Measurements from ENCODE around the gene HPSE2.
"Not testable (repeated sequence)": the region's sequence is repeated elsewhere in the genome, so short reads cannot be mapped to it uniquely, and the experiment has no call there.

The HPSE2 gene

GRCh38 chr10:98915911-98916310 lies 319.7 kb downstream of the HPSE2 start:
- no peak for DNase-seq

DNA sequence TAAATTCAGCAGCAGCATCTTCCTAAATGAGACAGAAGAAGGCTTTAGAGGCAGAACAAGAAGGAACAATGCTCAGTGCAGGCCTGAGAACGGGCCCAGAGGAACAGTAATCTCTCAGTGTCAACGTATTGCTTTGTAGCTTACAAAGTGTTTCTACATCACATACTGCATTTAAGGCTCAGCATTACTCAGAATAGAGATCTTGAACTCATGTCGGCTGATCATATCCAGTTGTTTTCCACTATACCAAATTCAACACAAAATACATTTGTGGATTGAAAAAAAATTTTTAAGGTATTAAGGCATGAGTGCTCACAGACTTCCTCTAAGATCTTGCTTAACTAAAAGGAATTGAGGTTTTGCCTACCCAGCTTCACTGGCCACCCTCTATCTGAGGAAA lies 325.1 kb downstream of the HPSE2 start:
- no peak for DNase-seq

DNA sequence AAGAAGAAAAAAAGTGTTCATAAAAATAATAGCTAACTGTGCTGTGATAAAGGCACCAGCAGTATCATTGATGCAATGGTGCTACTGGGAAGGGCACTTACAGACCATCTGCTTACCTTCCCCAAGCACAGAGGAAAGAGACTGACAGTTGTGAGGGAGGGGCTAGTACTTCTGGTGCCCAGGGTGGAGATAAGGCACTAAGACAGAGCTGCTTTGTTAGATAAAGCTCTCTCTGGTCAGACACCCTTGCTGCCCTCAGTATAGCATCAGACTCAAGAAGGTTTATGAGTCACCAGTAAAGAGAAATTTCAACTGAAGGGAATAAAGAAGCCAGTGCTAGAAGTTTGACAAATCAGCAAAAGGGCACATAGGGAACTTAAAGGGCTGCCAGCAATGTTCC lies 325.6 kb downstream of the HPSE2 start:
- DNase-seq, result no peak

GRCh38 chr10:98908868-98909267 lies 326.8 kb downstream of the HPSE2 start:
- DNase-seq, result no peak

DNA sequence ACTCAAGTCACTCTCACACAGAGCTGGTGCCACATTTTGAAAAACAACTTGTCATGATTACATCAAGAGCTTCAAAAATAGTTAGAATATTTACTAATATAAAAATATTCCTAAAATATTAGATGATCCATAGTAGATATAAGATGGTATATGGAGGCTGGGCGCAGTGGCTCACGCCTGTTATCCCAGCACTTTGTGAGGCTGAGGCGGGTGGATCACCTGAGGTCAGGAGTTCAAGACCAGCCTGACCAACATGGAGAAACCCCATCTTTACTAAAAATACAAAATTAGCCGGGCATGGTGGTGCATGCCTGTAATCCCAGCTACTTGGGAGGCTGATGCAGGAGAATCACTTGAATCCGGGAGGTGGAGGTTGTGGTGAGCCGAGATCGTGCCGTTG lies 327.4 kb downstream of the HPSE2 start:
- not testable (repeated sequence) for DNase-seq

GRCh38 chr10:98901441-98902110 lies 334.1 kb downstream of the HPSE2 start:
- DNase-seq, result no peak

DNA sequence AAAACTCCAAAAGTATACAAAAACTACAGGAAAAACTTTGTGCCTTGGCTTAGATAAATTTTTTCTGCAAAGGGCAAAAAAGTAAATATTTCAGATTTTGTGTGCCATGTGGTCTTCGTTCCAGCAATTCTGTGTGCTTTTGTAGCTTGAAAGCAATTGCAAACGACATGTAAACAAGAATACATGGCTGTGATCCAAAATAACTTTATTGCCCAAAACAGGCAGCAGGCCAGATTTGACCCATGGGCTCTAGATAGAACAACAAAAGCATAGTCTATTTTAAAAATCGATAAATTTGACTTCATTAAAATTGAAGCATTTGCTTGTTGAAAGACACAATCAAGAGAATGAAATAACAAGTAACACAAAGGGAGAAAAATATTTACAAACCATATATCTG lies 336.6 kb downstream of the HPSE2 start:
- no peak for DNase-seq

DNA sequence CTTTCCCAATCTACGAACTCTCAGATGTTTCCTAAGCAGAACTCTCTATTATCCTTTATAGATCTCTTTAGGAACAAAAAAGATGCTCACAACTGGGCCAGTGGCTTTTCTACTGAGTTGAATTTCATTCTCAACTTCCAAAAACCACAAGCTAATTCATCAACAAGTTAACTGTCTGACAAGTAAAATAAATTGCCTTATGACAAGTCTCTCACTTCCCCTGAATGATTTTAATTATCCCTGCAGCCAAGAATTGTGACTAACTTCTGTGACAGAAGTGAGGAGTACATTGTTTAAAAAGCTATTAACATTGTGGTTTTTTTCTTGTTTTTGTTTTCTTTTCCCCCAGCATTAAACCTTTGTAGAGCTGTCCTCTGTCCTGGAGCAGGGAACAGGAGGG lies 343.1 kb downstream of the HPSE2 start:
- DNase-seq, result no peak

DNA sequence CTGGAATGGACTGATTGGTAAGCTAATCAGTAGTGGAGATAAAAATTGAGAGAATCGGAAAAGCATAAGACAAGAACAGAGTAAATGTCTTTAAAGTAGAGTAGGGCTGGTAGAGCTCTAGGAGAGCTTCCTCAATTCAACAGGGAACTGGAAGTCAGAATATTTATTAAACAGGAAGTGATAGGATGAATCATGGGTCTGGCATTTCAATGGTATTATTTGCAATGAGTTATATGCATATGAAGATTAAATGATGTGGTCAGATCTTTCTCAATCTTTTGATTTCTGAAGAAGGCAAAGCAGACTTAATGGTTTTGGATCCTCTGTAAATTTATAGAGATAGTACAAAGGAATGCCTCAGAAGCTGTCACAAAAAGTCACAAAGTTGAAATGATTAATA lies 349.0 kb downstream of the HPSE2 start:
- DNase-seq, result no peak

DNA sequence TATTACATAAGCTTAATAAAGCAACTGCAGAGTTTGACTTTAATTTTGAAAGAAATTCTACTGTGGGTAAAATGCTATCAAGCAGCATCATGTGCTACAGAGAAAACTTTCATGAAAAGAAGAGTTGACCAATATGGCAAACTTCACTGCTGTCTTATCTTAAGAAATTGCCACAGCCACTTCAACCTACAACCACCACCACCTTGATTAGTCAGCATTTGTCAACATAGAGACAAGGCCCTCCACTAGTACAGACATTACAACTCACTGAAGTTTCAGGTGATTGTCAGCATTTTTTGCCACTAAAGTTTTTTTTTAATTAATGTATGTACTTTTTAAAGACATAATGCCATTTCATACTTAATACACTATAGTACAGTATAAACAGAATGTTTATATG lies 350.3 kb downstream of the HPSE2 start:
- no peak for DNase-seq

DNA sequence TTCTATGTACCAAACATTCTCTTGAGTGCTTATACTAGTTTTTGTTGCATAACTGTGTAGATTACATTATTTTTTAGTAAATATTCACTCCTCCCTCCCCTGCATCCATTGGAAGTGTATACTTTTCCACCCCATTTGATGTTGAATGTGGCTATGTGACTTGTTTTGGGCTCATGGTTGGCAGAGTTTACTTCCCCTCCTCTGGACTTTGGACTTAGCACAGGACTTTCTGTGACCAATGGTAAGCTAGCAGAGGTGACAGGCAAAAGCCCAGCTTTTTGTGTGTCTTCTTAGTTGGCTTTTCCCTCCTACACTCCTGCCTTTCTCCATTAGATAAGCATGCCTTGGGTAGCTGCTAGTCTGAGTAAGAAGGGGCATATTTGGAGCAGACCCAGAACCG lies 353.9 kb downstream of the HPSE2 start:
- DNase-seq, result no peak

GRCh38 chr10:98880971-98881370 lies 354.7 kb downstream of the HPSE2 start:
- DNase-seq, result no peak

- no peak for DNase-seq
Measured at GRCh38 chr10:98878921-98879320, 356.7 kb downstream of the HPSE2 start.

DNA sequence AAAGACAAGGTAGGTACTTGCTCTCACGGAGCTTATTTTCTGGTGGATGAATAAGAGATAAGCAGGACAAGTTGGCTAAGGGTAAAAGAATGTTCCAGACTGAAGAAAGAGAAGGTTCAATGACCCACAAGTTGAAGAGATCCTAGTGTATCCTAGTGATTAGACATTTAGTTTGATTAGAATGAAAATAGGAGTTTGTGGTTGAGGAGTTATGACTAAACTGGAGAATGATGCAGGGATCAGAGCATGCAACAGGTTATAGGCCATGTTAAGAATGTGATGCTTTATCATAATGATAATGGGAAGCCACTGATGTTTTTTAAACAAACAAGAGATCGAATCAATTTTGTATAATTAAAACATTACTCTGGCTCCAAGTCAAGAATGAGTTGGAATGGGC lies 357.2 kb downstream of the HPSE2 start:
- no peak for DNase-seq

DNA sequence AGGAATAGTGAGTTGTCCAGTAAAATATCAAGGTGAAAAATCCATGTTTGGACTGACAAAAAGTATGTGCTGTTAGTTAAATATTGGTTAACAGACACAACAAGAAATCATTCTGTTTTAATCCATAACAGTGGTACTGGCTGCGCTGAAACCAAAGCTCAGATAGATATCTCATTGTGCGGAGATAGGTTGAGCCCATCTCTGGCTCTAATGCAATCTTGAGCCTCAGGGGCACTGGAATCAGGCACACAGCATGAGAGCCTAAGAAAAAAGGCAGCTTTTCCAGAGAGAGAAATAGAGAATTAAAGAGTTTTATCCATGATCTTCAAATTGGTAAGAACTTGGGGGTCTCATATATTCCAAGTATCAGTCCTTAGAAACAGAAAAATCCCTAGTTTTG lies 373.7 kb downstream of the HPSE2 start:
- no peak for DNase-seq

DNA sequence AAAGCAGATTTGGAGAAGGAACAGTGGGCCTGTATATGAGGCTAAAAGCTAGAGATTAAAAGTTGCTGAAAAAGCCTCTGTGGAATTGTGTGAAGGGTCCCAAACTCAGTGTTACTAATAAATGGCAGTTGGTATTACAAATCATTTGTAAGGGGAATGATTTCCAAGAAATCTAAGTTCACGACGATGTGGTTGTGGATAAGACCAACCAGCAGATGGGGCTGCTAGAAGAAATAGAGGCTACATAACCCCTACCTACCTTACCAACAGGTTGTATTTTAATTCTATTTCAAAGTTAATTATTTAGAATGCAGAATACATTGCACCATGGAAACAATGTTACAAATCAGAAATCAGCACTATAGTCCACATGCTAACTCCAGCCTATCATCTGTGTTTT lies 377.1 kb downstream of the HPSE2 start:
- DNase-seq, result no peak

DNA sequence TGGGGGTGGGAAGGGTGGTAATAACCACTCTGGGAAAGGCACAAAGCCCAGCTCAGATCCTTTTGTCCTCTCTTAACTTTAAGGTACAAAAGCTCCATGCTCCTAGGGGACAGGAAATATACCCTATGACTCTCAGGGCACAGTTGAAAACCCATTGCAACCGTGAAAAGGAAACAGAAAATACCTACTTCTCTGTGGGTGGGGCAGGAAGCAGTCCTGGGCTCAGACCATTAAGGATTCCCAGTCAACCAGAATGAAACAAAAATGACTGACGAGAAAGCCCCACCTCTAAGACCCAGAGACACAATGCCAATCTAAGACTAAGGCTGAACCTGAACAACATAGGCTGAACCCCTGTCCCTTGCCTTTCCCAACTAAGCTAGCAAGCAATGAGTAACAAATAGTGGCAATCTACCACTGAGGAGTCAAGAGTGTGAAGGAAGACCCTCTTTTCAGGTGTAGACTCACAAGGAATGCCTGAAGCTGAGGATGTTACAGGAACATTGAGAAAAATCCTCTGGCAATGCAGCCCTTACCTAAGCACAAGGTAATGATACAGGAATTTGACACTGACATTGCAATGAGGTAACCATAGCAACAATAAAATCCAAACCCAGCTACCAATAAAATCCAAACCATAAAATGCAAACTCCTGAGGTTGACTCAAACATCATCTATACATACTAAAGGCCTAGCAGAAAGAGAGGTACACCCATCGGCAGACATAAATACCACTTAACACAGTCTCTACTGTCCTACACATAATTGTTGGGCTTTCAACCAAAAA lies 380.1 kb downstream of the HPSE2 start:
- no peak for DNase-seq

- DNase-seq, result no peak
Measured at GRCh38 chr10:98852686-98853085, 383.0 kb downstream of the HPSE2 start.

- DNase-seq, result no peak
Measured at GRCh38 chr10:98848361-98848760, 387.3 kb downstream of the HPSE2 start.

DNA sequence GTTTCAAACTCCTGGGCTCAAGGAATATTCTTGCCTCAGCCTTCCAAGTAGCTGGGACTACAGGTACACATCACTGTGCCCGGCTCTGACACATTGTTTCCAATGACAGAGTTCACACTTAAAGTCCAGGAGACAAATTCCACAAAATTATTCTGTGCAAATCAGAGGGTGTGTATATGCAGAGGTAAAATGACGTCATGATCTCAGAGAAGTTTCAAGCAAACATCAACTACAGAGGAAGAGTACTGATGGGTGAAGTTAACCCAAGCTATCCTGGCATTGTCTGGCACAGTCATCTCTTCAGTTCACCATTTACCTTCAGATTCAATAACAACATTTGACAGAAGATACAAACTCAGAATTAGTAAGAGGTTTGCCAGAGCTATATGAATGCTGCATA lies 388.9 kb downstream of the HPSE2 start:
- DNase-seq, result no peak

DNA sequence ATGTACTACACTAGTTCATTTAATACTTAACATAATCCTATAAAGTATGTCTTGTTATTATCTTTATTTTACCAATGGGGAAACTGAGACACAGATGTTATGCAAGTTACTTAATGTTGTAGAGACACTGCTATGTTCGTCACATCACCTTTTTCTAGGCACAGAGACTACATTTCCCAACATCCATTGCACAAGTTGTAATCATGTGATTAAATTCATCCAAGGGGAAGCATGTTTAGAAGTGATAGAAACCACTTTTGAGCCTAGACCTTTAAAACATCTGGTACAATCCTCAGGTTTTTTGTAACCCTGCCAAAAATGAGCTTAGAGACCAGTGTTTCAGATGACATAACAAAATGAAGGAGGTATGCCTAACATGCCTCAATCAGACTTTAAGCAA lies 402.1 kb downstream of the HPSE2 start:
- DNase-seq, result no peak

GRCh38 chr10:98832738-98833137 lies 402.9 kb downstream of the HPSE2 start:
- DNase-seq, result no peak

DNA sequence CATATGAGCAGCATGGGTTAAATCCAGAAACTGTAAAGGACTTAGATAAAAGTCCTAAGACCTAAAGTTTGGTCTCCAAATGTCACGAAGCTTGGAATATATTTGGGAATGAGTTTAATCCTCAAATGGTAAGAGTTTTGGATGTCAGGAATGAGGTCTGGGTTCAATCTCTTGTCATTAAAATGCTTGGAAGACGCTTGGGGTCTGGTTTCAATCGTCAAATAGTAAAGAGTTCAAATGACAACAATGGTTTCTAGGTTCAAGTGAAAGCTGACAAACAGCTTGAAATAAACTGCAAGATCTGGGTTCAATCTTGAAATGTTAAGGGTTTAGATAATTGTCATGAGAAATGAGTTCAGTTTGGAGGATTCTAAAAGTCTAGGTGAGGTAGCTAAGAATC lies 403.5 kb downstream of the HPSE2 start:
- no peak for DNase-seq

- DNase-seq, result no peak
Measured at GRCh38 chr10:98831391-98831790, 404.3 kb downstream of the HPSE2 start.

- DNase-seq, result no peak
Measured at GRCh38 chr10:98825741-98826140, 409.9 kb downstream of the HPSE2 start.
